Sigmoid colon (tissue), 4 donors: ENCODE data around the gene C2orf42.

Experiments
- CTCF ChIP-seq, 4 experiments: fragments of 450-650 bp in 3 of 4; fragments of 200-600 bp in 1 of 4; IDR thresholded peaks; one replicate each; pipeline ENCODE4 v1.5.1; 2016 to 2019; ENCODE audit warnings: antibody characterized with exemption in 4 of 4, mild to moderate bottlenecking in 3 of 4, moderate library complexity in 2 of 4
- POLR2A ChIP-seq, 2 donors: fragments of 450-650 bp; IDR thresholded peaks; one replicate each; pipeline ENCODE4 v1.6.1; 2016; ENCODE audit warnings: antibody characterized with exemption in 2 of 2, mild to moderate bottlenecking in 2 of 2, moderate library complexity in 2 of 2
- POLR2AphosphoS5 ChIP-seq, 4 donors: sonication (generic); formaldehyde crosslinking; IDR thresholded peaks; one replicate each; pipeline ENCODE4 v1.6.1; 2017; ENCODE audit warnings: antibody characterized with exemption in 4 of 4

GRCh38 chr2:70143314-70144150 lies 47.3 kb downstream of the C2orf42 start:
- TF ChIP-seq POLR2AphosphoS5 (IDR thresholded peaks at IDR 0.05) (peak in 2 of 4 donors; percentile 2 to 35), CTCF (IDR thresholded peaks at IDR 0.05) (no peak), POLR2A (IDR thresholded peaks at IDR 0.05) (peak in 1 of 2 donors; percentile 14)
